Naive thymus-derived CD8-positive, alpha-beta T cell (primary cell): ENCODE data around the gene WARS2. TPM values are rescaled to one million over a fixed set of nuclear protein-coding genes. Genes with fewer than 3 reads are reported as not detected.

Experiments used
- ATAC-seq, 2 donors: fragments of 150-1000 bp; cut with Tn5 transposase in 1 of 2; sonication (Bioruptor Pico), chemical (Tn5 transposase) in 1 of 2; 1 replicate in 1 of 2; 2 replicates in 1 of 2; pipeline ENCODE4 v1.10.0; 2021; ENCODE audit warnings: mild to moderate bottlenecking in 2 of 2, moderate library complexity in 2 of 2
- POLR2A ChIA-PET: fragments of 350-600 bp; sonication (Branson Sonifier 250); formaldehyde crosslinking; loops from one replicate; lab custom pipeline; 2021; ENCODE audit warnings: antibody characterized with exemption; lab: Charles Lee
- DNase-seq, 10 donors: peaks; one replicate each; pipeline versions ENCODE4 v3.0.0 to v3.0.0-alpha.2; 2020 to 2022
- H3K27ac Mint-ChIP-seq, 10 donors: one replicate each; pipeline ENCODE4 v1.8.0; 2020 to 2022; ENCODE audit warnings: mild to moderate bottlenecking in 10 of 10, mixed read lengths in 10 of 10, moderate library complexity in 4 of 10, inconsistent platforms in 1 of 10
- H3K27me3 Mint-ChIP-seq, 5 donors: one replicate each; pipeline ENCODE4 v1.8.0; 2021 to 2022; ENCODE audit warnings: mixed read lengths in 5 of 5
- H3K36me3 Mint-ChIP-seq, 3 donors: one replicate each; pipeline ENCODE4 v1.8.0; 2020 to 2022; ENCODE audit warnings: mixed read lengths in 3 of 3, mild to moderate bottlenecking in 2 of 3, inconsistent platforms in 1 of 3
- H3K4me1 Mint-ChIP-seq, 4 donors: one replicate each; pipeline ENCODE4 v1.8.0; 2021 to 2022; ENCODE audit warnings: mixed read lengths in 4 of 4
- H3K4me3 Mint-ChIP-seq, 10 donors: one replicate each; pipeline ENCODE4 v1.8.0; 2020 to 2022; ENCODE audit warnings: mild to moderate bottlenecking in 10 of 10, mixed read lengths in 10 of 10, moderate library complexity in 6 of 10, inconsistent platforms in 1 of 10
- H3K9me3 Mint-ChIP-seq, 9 donors: one replicate each; pipeline ENCODE4 v1.8.0; 2020 to 2022; ENCODE audit warnings: mixed read lengths in 9 of 9, mild to moderate bottlenecking in 3 of 9, inconsistent platforms in 1 of 9, moderate library complexity in 1 of 9
- polyA plus RNA-seq, 3 donors: library from polyadenylated mRNA; unstranded; fragments of 300-500 nt; fragmentation: Illumina TruSeq; gene quantifications; one replicate each; pipeline ENCODE4 v1.2.3, GENCODE V29; 2021
- total RNA-seq, 8 experiments: library from RNA in 2 of 8; stranded (reverse) in 2 of 8; gene quantifications; one replicate each; pipeline ENCODE4 v1.2.3 and lab custom pipeline; 2021 to 2026

Gene WARS2
- total and polyA plus RNA-seq, 5 experiments from 2014 or later = 8.4 to 15.6 (median 9.7) TPM

DNA sequence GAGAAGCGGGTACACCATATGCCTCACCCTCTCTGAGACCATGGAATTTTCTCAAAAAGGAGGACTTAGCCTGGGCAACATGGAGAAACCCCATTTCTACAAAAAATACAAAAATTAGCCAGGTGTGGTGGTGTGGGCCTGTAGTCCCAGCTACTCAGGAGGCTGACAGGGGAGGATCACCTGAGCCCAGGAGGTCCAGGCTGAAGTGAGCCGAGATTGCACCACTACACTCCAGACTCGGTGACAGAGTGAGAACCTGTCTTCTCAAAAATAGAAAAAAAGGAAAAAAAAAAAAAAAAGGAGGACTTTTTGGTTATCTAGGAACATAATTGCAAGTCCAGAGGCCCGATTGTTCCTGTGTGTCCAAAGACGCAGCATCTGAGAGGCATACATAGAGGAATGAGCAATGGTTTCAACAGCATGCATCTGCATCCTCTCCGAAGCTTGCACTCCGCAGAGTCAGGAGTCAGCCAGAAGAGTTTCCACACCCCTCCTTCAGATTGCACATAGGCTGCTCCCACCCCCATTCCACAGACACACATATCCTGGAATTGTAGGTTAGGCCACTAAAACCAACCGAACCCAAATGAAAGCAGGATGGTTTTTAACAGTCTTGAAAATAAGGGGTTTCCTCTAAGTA lies 149.8 kb downstream of the WARS2 start:
- Mint-ChIP-seq H3K27ac (no peak overlapping the region), H3K27me3 (peaks cover 51 to 98% (median 83%) of the 10 kb centered on the region in 5 donors), H3K36me3 (peaks cover 0 to 22% (median 14%) of the 10 kb centered on the region in 3 donors), H3K4me1 (peaks cover 13 to 29% (median 18%) of the 10 kb centered on the region in 4 donors), H3K9me3 (peaks cover 0 to 25% (median 15%) of the 10 kb centered on the region in 9 donors), H3K4me3 (peak overlapping the region in 2 of 10 donors; percentile 18 to 54)
- no peak for ATAC-seq
- POLR2A ChIA-PET = no interaction called here
- no peak for DNase-seq

DNA sequence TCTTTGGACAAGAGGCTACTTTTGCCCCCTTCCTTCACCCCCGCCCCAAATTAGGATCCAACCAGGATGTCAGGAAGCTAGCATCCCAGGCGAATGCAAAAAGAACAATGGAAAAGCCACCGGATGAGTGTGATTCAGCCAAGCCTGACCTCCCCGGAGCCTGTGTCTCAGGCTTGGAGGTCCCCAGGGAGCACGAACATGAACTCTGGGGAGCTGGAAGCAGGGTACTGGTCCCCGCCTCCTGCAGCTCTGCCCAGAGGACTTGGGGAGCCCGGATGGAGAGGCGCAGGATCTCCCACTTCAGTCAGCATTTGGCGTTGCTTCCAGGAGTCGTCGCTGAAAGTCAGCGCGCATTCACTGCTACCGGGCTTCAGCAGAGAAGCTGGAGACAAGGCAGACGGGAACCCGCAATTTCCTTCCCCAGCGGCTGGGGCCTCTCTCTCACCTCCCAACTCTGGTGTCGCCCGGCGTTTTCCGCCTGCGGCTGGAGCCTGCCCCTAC lies 150.5 kb downstream of the WARS2 start:
- peaks cover 0 to 26% (median 18%) of the 10 kb centered on the region in 9 donors for H3K9me3 Mint-ChIP-seq
- H3K36me3 Mint-ChIP-seq = peaks cover 0 to 22% (median 14%) of the 10 kb centered on the region in 3 donors
- POLR2A ChIA-PET = no interaction called here
- no peak for ATAC-seq
- no peak overlapping the region for H3K27ac Mint-ChIP-seq
- DNase-seq = no peak
- H3K27me3 Mint-ChIP-seq = peaks cover 52 to 98% (median 83%) of the 10 kb centered on the region in 5 donors
- peak overlapping the region in 1 of 10 donors; percentile 45 for H3K4me3 Mint-ChIP-seq
- peaks cover 19 to 36% (median 24%) of the 10 kb centered on the region in 4 donors for H3K4me1 Mint-ChIP-seq

DNA sequence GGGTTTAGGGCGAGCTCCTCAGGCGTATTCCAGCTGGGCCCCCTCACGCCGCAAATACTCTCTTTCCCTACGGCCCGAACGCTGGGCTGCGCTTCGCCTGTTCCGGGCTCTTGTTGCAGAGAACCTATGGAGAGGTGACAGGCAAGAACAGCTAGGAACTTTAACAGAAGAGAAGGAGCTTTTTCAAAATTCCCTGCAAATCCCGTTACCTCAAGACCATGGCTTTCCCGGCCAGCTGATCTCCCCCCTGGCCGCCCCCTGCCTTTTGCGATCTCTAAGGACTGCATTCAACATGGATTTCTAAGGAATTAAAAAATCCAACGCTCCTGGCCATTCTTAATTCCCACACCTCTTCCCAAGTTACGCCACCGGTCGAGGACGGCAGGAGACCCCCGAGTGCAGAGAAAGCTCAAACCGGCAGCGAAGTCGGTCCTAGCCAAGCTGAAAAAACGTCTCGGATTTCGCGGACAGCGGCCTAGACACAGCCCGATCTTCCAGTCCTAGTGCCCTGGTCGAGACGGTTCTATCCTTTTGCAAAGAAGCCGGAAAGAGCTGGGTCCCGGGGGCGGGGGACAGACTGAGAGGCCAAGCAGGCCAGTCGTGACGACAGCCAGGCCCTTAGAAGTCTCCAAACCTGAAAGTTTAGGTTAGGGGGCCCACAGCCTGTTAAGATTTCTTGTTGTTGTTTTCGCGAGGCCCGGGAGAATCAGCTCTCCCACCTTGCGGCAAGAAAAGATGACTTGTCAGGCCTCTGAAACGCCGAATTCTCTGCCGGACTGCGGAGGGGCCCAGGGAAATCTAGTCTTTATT lies 151.2 kb downstream of the WARS2 start:
- Mint-ChIP-seq H3K27ac (peak overlapping the region in 1 of 10 donors; percentile 79), H3K27me3 (peaks cover 49 to 98% (median 83%) of the 10 kb centered on the region in 5 donors), H3K4me3 (peak overlapping the region in 3 of 10 donors; percentile 9 to 48 (median 45)), H3K36me3 (peaks cover 0 to 22% (median 17%) of the 10 kb centered on the region in 3 donors), H3K9me3 (peaks cover 0 to 29% (median 20%) of the 10 kb centered on the region in 9 donors), H3K4me1 (peaks cover 22 to 43% (median 30%) of the 10 kb centered on the region in 4 donors)
- DNase-seq = no peak
- ATAC-seq = no peak
- POLR2A ChIA-PET = no interaction called here

DNA sequence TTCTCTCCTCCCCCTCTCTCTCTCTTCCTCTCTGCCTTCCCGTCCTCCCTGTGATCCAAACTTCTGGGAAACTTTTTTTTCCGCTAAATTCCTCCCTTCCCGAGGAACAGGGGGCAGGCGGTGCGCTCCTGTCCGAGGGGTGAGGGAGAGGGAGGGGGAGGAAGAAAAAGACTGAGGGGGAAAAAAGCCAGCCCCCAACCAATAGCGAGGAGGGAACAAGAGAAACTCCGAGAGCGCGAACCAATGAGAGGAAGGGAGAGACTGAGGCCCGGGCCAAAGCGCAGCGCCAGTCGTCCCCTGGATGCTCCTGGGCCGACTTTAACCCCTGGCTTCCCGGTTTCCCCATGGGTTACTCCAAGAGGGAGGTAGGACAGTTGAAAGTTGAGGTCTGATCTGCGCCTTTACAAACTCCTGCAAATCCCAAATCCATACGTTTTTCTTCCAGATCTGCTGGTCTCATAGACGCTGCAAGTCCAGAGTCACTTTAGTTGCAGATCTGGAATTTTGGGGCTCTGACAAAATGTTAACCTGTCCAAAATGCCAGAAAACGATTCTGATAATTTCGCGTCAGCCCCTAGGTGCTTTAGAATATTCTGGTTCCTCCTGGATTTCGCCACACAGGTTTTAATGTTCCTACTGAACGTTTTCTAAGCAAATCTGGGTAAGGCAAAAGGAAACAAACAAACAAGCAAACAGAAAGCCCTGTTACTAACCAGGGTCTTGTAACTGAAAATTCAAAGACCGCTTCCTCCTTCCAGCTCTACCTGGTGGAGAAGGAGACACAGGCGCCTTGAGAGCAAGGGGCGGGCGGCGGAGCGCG lies 152.1 kb downstream of the WARS2 start, which contains the start of gene TBX15:
Gene TBX15 (minus strand): TSS at position 158 of the 820 bp plus-strand sequence. CDS start 548 bp downstream, outside the sequence.
- peaks cover 0 to 24% (median 17%) of the 10 kb centered on the region in 3 donors for H3K36me3 Mint-ChIP-seq
- POLR2A ChIA-PET = no interaction called here
- H3K4me1 Mint-ChIP-seq = peaks cover 24 to 46% (median 34%) of the 10 kb centered on the region in 4 donors
- peaks cover 0 to 28% (median 13%) of the 10 kb centered on the region in 9 donors for H3K9me3 Mint-ChIP-seq
- peak within 1 kb of the TSS in 1 of 10 donors; percentile 79 for H3K27ac Mint-ChIP-seq
- DNase-seq (no peak), ATAC-seq (no peak)
- peak within 1 kb of the TSS in 9 of 10 donors; percentile 18 to 77 (median 65) for H3K4me3 Mint-ChIP-seq
- H3K27me3 Mint-ChIP-seq = peaks cover 51 to 98% (median 83%) of the 10 kb centered on the region in 5 donors

DNA sequence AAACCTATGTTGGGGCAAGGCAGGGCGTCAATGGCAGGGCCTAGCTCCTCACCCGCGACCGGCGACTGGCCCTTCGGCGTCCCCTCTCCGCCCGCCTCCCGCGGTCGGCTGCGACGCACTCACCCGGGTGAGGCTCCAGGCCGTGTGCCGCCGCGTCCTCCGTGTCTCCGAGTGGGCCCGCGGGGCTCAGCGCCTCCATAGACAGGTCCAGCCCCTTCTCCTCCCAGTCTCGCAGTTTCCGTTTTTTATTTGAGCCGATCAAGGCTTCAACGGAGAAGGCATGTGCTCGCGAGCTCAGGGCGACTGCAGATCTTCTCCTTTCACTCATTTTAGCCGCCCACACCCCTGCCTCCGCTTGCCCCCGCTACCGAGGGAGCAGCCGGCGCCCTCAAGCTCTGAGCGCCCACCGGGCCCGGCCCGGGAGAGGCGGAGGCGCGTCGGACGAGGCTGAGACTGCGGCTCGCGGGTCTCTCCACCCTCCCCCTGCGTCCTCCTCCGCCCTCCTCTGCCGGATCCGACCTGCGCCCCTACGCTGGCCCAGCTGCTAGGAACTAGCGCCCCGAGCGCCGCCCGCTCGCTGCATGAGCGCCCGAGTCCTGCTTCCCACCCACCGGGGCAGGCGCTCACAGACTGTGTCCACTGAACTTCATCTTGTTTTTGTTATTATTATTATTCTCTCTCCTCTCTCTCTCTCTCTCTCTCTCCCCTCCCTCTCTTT lies 152.8 kb downstream of the WARS2 start:
- POLR2A ChIA-PET = no interaction called here
- H3K27me3 Mint-ChIP-seq = peaks cover 58 to 100% (median 88%) of the 10 kb centered on the region in 5 donors
- peaks cover 0 to 33% (median 13%) of the 10 kb centered on the region in 9 donors for H3K9me3 Mint-ChIP-seq
- H3K36me3 Mint-ChIP-seq = peaks cover 0 to 32% (median 17%) of the 10 kb centered on the region in 3 donors
- no peak for DNase-seq
- peak overlapping the region in 6 of 10 donors; percentile 18 to 70 (median 67) for H3K4me3 Mint-ChIP-seq
- no peak overlapping the region for H3K27ac Mint-ChIP-seq
- peaks cover 24 to 46% (median 35%) of the 10 kb centered on the region in 4 donors for H3K4me1 Mint-ChIP-seq
- ATAC-seq = no peak

DNA sequence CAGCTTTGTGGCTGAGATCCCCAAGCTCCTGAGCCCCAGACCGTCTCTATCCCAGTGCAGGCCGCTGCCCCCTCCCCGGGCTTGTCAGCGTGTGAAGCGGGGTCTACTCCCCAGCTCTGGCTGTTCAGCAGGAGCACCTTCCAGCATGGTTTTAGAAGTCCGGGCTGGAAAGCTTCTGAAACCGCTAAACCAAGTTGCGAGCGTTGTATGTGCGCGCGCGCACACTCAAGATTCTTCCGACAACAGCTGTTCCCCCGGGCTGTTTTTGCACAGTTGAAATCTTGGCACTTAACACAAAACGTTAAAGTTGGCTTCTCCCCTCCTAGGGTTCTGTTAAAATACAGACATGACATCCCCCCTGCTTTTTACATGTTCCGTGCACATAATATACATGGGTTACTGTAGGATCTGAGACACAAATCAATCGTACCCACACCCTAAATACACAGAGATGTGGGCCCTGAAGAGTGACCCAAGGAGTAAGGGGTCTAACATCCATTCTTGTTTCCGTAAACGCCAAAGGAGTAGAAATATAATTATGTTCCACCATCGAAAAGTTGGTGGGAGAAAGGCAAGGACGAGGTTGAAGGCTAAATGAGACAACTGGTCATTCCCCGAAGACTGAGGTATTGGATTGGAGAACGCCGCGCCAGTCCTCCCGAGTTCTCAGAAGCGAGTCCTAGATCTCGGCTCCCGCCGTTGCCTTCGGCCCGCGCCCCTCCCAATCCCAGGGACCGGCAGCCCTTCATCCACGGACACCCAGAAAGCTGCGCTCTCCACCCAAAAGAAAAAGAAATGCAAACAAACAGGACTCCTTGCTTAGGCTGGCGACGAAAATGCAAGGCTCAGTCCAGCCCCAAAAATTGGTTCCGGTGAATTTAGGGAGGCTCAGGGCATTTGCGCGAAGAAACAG lies 153.6 kb downstream of the WARS2 start:
- Mint-ChIP-seq H3K9me3 (peaks cover 0 to 35% (median 6%) of the 10 kb centered on the region in 9 donors), H3K4me3 (peak overlapping the region; percentile 10 to 77 (median 63))
- POLR2A ChIA-PET = no interaction called here

DNA sequence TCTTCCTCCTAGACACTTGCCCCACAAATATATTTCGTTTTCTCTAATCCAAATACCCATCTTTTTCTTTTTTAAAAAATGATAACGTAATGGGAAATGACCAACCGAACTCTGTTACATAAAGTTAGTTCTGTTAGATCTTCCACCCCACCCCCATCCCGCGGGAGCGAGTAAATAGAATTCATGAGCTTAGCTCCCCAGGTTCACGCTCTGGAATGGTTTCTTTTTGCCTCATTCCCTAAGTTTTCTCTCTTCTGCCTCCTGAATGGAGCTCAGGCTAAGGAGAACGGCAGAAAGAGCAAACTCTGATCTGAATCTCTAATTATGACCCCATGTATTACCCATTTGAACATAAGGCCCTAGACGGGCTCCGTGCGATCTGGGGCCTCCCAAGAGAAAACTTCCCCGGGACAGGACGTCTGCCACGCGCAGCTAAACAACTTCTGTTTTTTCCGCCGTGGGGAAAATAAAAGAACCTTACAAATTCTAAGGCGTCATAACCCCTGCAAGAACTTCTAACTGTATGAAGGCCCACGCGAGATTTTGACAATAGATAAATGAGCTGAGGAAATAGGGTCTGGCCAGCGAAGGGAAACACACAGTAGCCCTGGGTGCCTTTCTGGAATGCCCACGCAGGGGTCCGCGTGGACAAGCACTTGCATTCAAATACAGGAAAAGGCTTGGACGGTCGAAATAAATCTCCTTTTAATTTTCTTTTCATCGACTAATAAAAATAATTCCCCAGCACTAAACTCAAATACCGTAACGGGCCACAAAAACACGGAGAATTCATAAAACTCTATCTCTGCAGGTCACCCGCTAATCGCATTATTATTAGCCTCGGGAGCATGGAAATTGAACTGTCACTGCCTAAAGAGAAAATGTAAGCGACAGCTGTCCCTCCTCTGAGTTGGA lies 154.6 kb downstream of the WARS2 start:
- H3K4me3 Mint-ChIP-seq = peak overlapping the region; percentile 27 to 82 (median 72)
- DNase-seq (no peak), ATAC-seq (no peak)
- H3K27me3 Mint-ChIP-seq = peaks cover 57 to 100% (median 85%) of the 10 kb centered on the region in 5 donors
- H3K36me3 Mint-ChIP-seq = peaks cover 0 to 23% (median 9%) of the 10 kb centered on the region in 3 donors
- peak overlapping the region in 1 of 10 donors; percentile 29 for H3K27ac Mint-ChIP-seq
- peaks cover 24 to 46% (median 35%) of the 10 kb centered on the region in 4 donors for H3K4me1 Mint-ChIP-seq
- POLR2A ChIA-PET = no interaction called here
- peaks cover 0 to 29% (median 7%) of the 10 kb centered on the region in 9 donors for H3K9me3 Mint-ChIP-seq

More for the DNA sequence above, 153.6 kb downstream of the WARS2 start:
- Mint-ChIP-seq H3K27me3 (peaks cover 59 to 100% (median 88%) of the 10 kb centered on the region in 5 donors), H3K36me3 (peaks cover 0 to 26% (median 12%) of the 10 kb centered on the region in 3 donors), H3K4me1 (peaks cover 24 to 46% (median 35%) of the 10 kb centered on the region in 4 donors), H3K27ac (peak overlapping the region in 1 of 10 donors; percentile 54)
- DNase-seq = no peak
- no peak for ATAC-seq

DNA sequence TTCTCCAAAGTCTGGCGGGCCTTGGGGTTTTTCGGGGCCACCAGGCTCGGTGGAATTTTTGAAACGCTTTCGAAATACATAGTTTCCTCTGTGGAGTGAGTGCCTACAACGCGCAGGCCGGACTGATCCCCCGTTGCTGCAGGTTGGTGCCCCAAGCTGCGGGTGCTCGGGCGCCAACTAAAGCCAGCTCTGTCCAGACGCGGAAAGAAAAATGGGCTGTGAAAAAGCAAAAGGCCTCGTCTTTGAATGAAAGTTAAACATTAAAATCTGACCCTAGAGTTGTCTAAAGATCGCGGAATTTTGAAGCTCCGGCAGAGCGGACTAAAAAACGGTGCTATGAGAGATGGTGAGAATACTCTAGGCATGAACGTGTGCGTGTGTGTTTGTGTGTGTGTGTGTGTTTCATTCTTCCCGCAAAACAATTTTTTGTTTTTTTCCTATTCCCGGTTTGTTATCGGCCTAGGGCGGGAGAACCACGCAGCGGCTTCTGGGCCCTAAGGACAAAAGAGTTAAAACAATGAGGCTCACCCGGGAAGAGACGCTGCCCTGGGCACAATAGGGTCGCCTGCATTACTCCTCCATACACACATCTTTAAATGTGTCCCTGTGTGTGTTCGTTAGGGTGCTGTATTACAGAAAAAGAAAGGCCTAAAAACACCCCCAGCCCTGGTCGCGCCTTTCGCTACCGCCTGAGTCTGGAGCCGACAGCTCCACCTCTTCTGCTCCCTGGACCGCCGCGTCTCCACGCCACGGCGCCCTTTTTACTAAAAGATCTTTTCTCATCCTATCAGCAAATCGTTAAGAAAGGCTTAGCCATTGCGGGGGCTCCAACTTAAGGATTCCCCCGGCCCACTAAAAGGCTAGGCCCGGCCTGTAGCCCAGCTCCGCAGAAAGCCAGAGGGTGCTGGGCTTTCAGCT lies 155.5 kb downstream of the WARS2 start:
- DNase-seq = no peak
- ATAC-seq = no peak
- Mint-ChIP-seq H3K4me3 (peak overlapping the region; percentile 48 to 82 (median 69)), H3K36me3 (peaks cover 0 to 28% (median 9%) of the 10 kb centered on the region in 3 donors), H3K27me3 (peaks cover 60 to 100% (median 84%) of the 10 kb centered on the region in 5 donors), H3K9me3 (peaks cover 0 to 28% (median 7%) of the 10 kb centered on the region in 9 donors), H3K4me1 (peaks cover 24 to 46% (median 38%) of the 10 kb centered on the region in 4 donors), H3K27ac (peak overlapping the region in 2 of 10 donors; percentile 29 to 81)
- POLR2A ChIA-PET = no interaction called here
